HUES48 (cell line): ENCODE measurements around the gene NAA25.

Source experiments
- H3K27ac ChIP-seq: one replicate; pipeline ENCODE4 v1.7.0; 2013; ENCODE audit warnings: low read depth, low read length, inconsistent platforms
- H3K27me3 ChIP-seq: 2 replicates; pipeline ENCODE4 v1.6.1; 2013; ENCODE audit warnings: mild to moderate bottlenecking, low read length; ENCODE audit not compliant: control insufficient read depth, insufficient read depth
- H3K36me3 ChIP-seq: 2 replicates; pipeline ENCODE4 v1.6.1; 2013; ENCODE audit warnings: low read length; ENCODE audit not compliant: control insufficient read depth, insufficient read depth
- H3K4me1 ChIP-seq: 2 replicates; pipeline ENCODE4 v1.6.1; 2013; ENCODE audit warnings: mild to moderate bottlenecking, low read length; ENCODE audit not compliant: control insufficient read depth, insufficient read depth
- H3K4me3 ChIP-seq: 2 replicates; pipeline ENCODE4 v1.5.1; 2013; ENCODE audit warnings: mild to moderate bottlenecking, low read depth, low read length
- H3K9ac ChIP-seq: 2 replicates; pipeline ENCODE4 v1.6.1; 2013; ENCODE audit warnings: mild to moderate bottlenecking, low read depth, low read length, moderate library complexity
- H3K9me3 ChIP-seq: 2 replicates; pipeline ENCODE4 v1.6.1; 2013; ENCODE audit warnings: low read length; ENCODE audit not compliant: control insufficient read depth, insufficient read depth

The NAA25 gene

GRCh38 chr12:112097641-112098040, 10.9 kb downstream of the NAA25 start:
- Histone ChIP-seq H3K27ac (no peak overlapping the region), H3K36me3 (peaks cover 64% of the 10 kb centered on the region), H3K4me3 (no peak overlapping the region)

GRCh38 chr12:112096667-112097066, 11.9 kb downstream of the NAA25 start:
- Histone ChIP-seq H3K4me1 (no peaks in the 10 kb centered on the region), H3K9me3 (no peaks in the 10 kb centered on the region), H3K9ac (no peak overlapping the region), H3K4me3 (no peak overlapping the region), H3K27me3 (no peaks in the 10 kb centered on the region), H3K27ac (no peak overlapping the region), H3K36me3 (peaks cover 72% of the 10 kb centered on the region)

More at GRCh38 chr12:112097641-112098040, 10.9 kb downstream of the NAA25 start:
- Histone ChIP-seq H3K9me3 (no peaks in the 10 kb centered on the region), H3K27me3 (no peaks in the 10 kb centered on the region), H3K4me1 (no peaks in the 10 kb centered on the region), H3K9ac (no peak overlapping the region)

DNA sequence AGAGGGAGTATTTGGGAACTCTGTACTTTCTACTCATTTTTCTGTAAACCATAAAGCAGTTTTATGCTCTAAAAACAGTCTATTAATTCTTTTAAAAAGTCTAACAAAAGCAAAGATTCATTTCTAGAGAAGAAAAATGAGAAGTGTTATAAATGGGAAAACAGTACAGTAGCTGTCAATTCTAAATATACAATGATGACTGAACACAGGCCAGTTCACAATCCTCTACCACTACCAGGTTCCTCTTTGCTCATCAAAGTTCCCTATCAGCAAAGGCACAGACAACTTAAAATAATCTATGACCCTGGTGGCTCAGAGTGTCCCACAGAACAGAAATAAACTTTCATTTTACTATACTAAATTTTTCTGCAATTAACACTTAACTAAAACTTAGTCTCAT, 12.5 kb downstream of the NAA25 start:
- Histone ChIP-seq H3K4me1 (no peaks in the 10 kb centered on the region), H3K9ac (no peak overlapping the region), H3K27ac (no peak overlapping the region), H3K27me3 (no peaks in the 10 kb centered on the region), H3K4me3 (no peak overlapping the region), H3K9me3 (no peaks in the 10 kb centered on the region), H3K36me3 (peaks cover 72% of the 10 kb centered on the region)

GRCh38 chr12:112091563-112091962, 17.0 kb downstream of the NAA25 start:
- no peaks in the 10 kb centered on the region for H3K4me1 ChIP-seq
- H3K27ac ChIP-seq: no peak overlapping the region
- peaks cover 79% of the 10 kb centered on the region for H3K36me3 ChIP-seq
- H3K4me3 ChIP-seq: no peak overlapping the region
- H3K9ac ChIP-seq: no peak overlapping the region
- no peaks in the 10 kb centered on the region for H3K27me3 ChIP-seq
- no peaks in the 10 kb centered on the region for H3K9me3 ChIP-seq

DNA sequence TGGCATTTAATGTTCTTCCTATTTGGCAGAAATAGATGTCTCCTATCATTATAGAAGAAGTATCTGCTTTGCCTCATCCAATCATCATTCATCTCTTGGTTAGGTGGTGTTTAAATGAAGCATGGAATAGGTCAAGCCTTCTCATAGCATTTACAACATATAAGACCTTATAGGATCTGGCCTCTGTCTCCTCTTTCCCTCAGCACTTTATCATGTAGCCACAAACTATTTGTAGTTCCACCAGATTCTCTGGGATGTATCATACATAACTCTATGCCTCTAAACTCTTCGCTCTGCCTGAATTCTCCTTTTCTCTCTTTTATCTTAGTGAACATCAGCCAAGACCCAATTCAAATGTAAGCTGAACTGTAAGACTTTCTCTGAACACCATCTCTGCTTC, 20.7 kb downstream of the NAA25 start:
- Histone ChIP-seq H3K4me3 (no peak overlapping the region), H3K9me3 (no peaks in the 10 kb centered on the region), H3K4me1 (peaks cover 5% of the 10 kb centered on the region), H3K27me3 (no peaks in the 10 kb centered on the region), H3K36me3 (peaks cover 87% of the 10 kb centered on the region), H3K9ac (no peak overlapping the region), H3K27ac (no peak overlapping the region)

DNA sequence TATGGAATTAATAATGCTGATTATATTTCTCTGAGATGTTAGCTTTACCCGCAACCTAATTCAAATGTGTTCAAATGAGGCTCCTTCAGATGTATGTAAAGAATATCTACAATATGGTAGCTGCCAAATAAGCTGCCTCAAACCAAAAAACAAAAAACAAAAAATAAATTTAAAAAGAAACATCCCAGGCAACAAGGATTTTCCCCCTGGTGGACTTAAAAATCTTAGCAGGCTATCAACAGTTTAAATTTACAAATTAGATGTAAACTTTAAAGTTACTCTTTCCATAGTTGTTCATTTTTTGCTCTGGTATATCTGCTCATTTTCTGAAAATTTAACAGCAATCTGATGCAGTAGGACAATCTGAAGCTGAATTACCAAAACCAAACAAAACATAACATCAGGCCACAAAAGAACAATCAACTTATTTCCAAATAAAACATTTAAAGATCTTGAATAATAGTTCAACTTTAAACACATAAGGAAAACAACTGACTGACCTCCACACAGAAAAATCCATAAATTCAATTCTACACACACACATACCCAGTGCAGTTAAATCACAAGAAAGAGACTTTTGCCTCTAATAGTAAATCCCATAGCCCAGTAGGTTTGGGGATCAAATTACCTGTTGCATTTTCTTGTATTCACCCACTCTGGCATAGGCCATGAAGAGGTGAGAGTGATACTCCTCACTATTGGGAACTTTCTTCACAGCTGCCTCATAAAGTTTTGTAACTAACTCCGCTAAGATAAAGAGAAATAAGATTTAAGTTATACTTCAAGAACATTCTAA, 21.3 kb downstream of the NAA25 start:
- H3K27ac ChIP-seq: no peak overlapping the region
- peaks cover 89% of the 10 kb centered on the region for H3K36me3 ChIP-seq

DNA sequence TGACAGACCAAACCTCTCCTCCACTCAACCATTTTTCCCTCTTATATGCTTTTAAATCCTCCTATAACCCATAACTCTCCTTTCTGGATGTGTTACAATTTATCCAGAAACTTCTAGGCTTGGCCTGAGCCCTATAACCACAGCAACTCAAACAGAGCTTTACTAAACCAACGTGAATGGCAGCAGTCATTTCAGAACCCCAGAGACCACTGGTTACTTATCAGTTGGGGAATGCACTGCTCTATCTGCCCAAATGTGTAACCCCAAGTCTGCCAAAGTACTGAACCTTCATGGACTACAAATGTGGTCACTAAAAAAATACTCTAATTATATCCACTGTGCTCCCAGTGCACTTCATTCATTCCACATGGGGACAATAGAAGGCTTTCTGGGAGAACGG, 42.0 kb downstream of the NAA25 start:
- Histone ChIP-seq H3K4me3 (no peak overlapping the region), H3K9ac (no peak overlapping the region), H3K27ac (no peak overlapping the region), H3K9me3 (no peaks in the 10 kb centered on the region), H3K27me3 (no peaks in the 10 kb centered on the region), H3K36me3 (peaks cover 94% of the 10 kb centered on the region), H3K4me1 (no peaks in the 10 kb centered on the region)

More for the DNA sequence above, 21.3 kb downstream of the NAA25 start:
- no peaks in the 10 kb centered on the region for H3K9me3 ChIP-seq
- no peak overlapping the region for H3K4me3 ChIP-seq
- peaks cover 5% of the 10 kb centered on the region for H3K4me1 ChIP-seq
- no peak overlapping the region for H3K9ac ChIP-seq
- H3K27me3 ChIP-seq: no peaks in the 10 kb centered on the region

GRCh38 chr12:112063273-112063672, 45.3 kb downstream of the NAA25 start:
- H3K9me3 ChIP-seq: no peaks in the 10 kb centered on the region
- no peak overlapping the region for H3K27ac ChIP-seq
- peaks cover 95% of the 10 kb centered on the region for H3K36me3 ChIP-seq
- no peaks in the 10 kb centered on the region for H3K4me1 ChIP-seq
- no peak overlapping the region for H3K4me3 ChIP-seq
- no peaks in the 10 kb centered on the region for H3K27me3 ChIP-seq
- no peak overlapping the region for H3K9ac ChIP-seq

DNA sequence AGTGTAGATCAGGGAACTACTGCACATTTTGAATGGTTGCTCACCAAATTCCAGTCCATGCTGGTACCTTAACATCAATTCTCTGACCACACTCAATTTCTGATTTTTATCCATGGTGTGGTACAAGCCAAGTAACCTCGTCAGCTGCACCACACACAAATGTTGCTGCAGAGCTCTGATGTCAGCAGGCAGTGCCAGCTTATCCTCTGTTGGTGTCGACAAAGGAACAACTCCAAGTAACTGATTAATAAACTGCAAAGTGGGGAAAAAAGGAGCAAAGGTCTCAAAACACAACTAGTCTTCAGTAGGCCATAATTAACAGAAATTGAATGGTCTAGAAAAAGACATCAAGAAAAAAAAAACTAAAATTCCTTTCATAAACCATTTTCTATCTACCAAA, 47.4 kb downstream of the NAA25 start:
- no peak overlapping the region for H3K9ac ChIP-seq
- no peaks in the 10 kb centered on the region for H3K9me3 ChIP-seq
- peaks cover 93% of the 10 kb centered on the region for H3K36me3 ChIP-seq
- no peaks in the 10 kb centered on the region for H3K4me1 ChIP-seq
- H3K27ac ChIP-seq: no peak overlapping the region
- no peaks in the 10 kb centered on the region for H3K27me3 ChIP-seq
- no peak overlapping the region for H3K4me3 ChIP-seq

GRCh38 chr12:112049351-112049750, 59.2 kb downstream of the NAA25 start:
- H3K36me3 ChIP-seq: peaks cover 98% of the 10 kb centered on the region
- H3K4me1 ChIP-seq: no peaks in the 10 kb centered on the region
- H3K9me3 ChIP-seq: no peaks in the 10 kb centered on the region
- no peaks in the 10 kb centered on the region for H3K27me3 ChIP-seq
- H3K9ac ChIP-seq: no peak overlapping the region
- no peak overlapping the region for H3K4me3 ChIP-seq
- no peak overlapping the region for H3K27ac ChIP-seq

GRCh38 chr12:112046003-112046402, 62.6 kb downstream of the NAA25 start:
- Histone ChIP-seq H3K4me3 (no peak overlapping the region), H3K27ac (no peak overlapping the region), H3K36me3 (peaks cover 97% of the 10 kb centered on the region)

More at GRCh38 chr12:112046003-112046402, 62.6 kb downstream of the NAA25 start:
- no peaks in the 10 kb centered on the region for H3K27me3 ChIP-seq
- no peaks in the 10 kb centered on the region for H3K4me1 ChIP-seq
- no peak overlapping the region for H3K9ac ChIP-seq
- no peaks in the 10 kb centered on the region for H3K9me3 ChIP-seq
